GM23338 (cell line): Measurements from ENCODE around the gene GARS1. TPM values are rescaled to one million over a fixed set of nuclear protein-coding genes. Genes with fewer than 3 reads are reported as not detected.

Experiments
- ATAC-seq: fragments of 200-7000 bp; cut with Tn5 transposase; 3 replicates; pipeline ENCODE4 v1.9.1; 2020
- DNase-seq: peaks from one replicate; pipeline ENCODE4 v3.0.0-alpha.2; 2015; ENCODE audit warnings: low spot score
- H2AFZ ChIP-seq: fragments of 200-600 bp; sonication (generic); 2 replicates; pipeline ENCODE4 v1.8.0; 2016; ENCODE audit warnings: antibody characterized with exemption, mild to moderate bottlenecking, moderate library complexity
- H3F3A ChIP-seq: fragments of 200-600 bp; sonication (generic); replicated peaks from 2 replicates; pipeline ENCODE4 v1.8.0; 2017; ENCODE audit warnings: antibody characterized with exemption, mixed run types, low read depth
- H3K27ac ChIP-seq: fragments of 200-600 bp; sonication (generic); 2 replicates; pipeline ENCODE4 v1.6.1; 2016; ENCODE audit warnings: low read depth
- H3K27me3 ChIP-seq: fragments of 200-600 bp; sonication (generic); 2 replicates; pipeline ENCODE4 v1.8.0; 2016; ENCODE audit warnings: mild to moderate bottlenecking, mixed run types, moderate library complexity; ENCODE audit not compliant: insufficient read depth
- H3K36me3 ChIP-seq: fragments of 200-600 bp; sonication (generic); 2 replicates; pipeline ENCODE4 v1.8.0; 2016; ENCODE audit warnings: mild to moderate bottlenecking; ENCODE audit not compliant: insufficient read depth
- H3K4me1 ChIP-seq: fragments of 200-600 bp; sonication (generic); 2 replicates; pipeline ENCODE4 v1.8.0; 2016; ENCODE audit warnings: mild to moderate bottlenecking, moderate library complexity; ENCODE audit not compliant: insufficient read depth
- H3K4me2 ChIP-seq: fragments of 200-600 bp; sonication (generic); 2 replicates; pipeline ENCODE4 v1.7.1; 2017; ENCODE audit warnings: mixed run types
- H3K4me3 ChIP-seq: fragments of 200-600 bp; sonication (generic); 2 replicates; pipeline ENCODE4 v1.6.1; 2016; ENCODE audit warnings: mixed run types
- H3K79me2 ChIP-seq: fragments of 200-600 bp; sonication (generic); replicated peaks from 2 replicates; pipeline ENCODE4 v1.8.0; 2017; ENCODE audit warnings: mild to moderate bottlenecking; ENCODE audit not compliant: insufficient read depth
- H3K9me2 ChIP-seq: fragments of 200-600 bp; sonication (generic); 2 replicates; pipeline ENCODE4 v1.8.0; 2017; ENCODE audit not compliant: insufficient read depth
- H4K20me1 ChIP-seq: fragments of 200-600 bp; sonication (generic); replicated peaks from 2 replicates; pipeline ENCODE4 v1.8.0; 2017; ENCODE audit warnings: mild to moderate bottlenecking; ENCODE audit not compliant: insufficient read depth
- H3K27ac Mint-ChIP-seq: 2 replicates; pipeline ENCODE4 v1.8.0; 2020; ENCODE audit warnings: inconsistent platforms, mild to moderate bottlenecking, moderate library complexity, mixed read lengths
- H3K27me3 Mint-ChIP-seq: 3 replicates; pipeline ENCODE4 v1.8.0; 2022; ENCODE audit warnings: low read depth, mild to moderate bottlenecking, moderate library complexity, mixed read lengths, inconsistent platforms; ENCODE audit not compliant: insufficient read depth, poor library complexity
- H3K36me3 Mint-ChIP-seq: 3 replicates; pipeline ENCODE4 v1.8.0; 2021; ENCODE audit warnings: low read depth, mild to moderate bottlenecking, inconsistent platforms, moderate library complexity, mixed read lengths
- H3K4me1 Mint-ChIP-seq: 3 replicates; pipeline ENCODE4 v1.8.0; 2020; ENCODE audit warnings: mild to moderate bottlenecking, inconsistent platforms, mixed read lengths
- H3K4me3 Mint-ChIP-seq: 3 replicates; pipeline ENCODE4 v1.8.0; 2021; ENCODE audit warnings: moderate library complexity, mild to moderate bottlenecking, inconsistent platforms, mixed read lengths
- H3K9me3 Mint-ChIP-seq: 3 replicates; pipeline ENCODE4 v1.8.0; 2020; ENCODE audit warnings: moderate library complexity, mild to moderate bottlenecking, inconsistent platforms, mixed read lengths
- CTCF ChIP-seq, 2 experiments: fragments of 200-600 bp in 1 of 2; sonication (generic) in 1 of 2; conservative IDR thresholded peaks; 2 replicates each; pipeline versions ENCODE4 v1.5.1 to v1.6.1; 2016 to 2017; ENCODE audit warnings: antibody characterized with exemption in 2 of 2, low read depth in 2 of 2, mild to moderate bottlenecking in 2 of 2, moderate library complexity in 1 of 2
- EZH2 ChIP-seq: fragments of 200-600 bp; sonication (generic); IDR thresholded peaks from one replicate; pipeline ENCODE4 v1.8.0; 2017; ENCODE audit warnings: antibody characterized with exemption, mild to moderate bottlenecking, low read depth; ENCODE audit not compliant: unreplicated experiment
- EZH2phosphoT487 ChIP-seq: fragments of 200-600 bp; sonication (generic); IDR thresholded peaks from one replicate; pipeline ENCODE4 v1.8.1; 2018; ENCODE audit warnings: antibody characterized with exemption; ENCODE audit not compliant: unreplicated experiment
- JUNB ChIP-seq: IDR thresholded peaks from one replicate; pipeline ENCODE4 v1.6.1; 2016; ENCODE audit warnings: antibody characterized with exemption; ENCODE audit not compliant: unreplicated experiment
- POLR2AphosphoS5 ChIP-seq: IDR thresholded peaks from 2 replicates; pipeline ENCODE4 v1.6.1; 2016; ENCODE audit warnings: antibody characterized with exemption, low read depth
- STAT1 ChIP-seq: IDR thresholded peaks from one replicate; pipeline ENCODE4 v1.6.1; 2016; ENCODE audit warnings: antibody characterized with exemption; ENCODE audit not compliant: unreplicated experiment
- ZNF331 ChIP-seq: fragments of 250-450 bp; sonication (Bioruptor Pico); IDR thresholded peaks from 2 replicates; pipeline ENCODE4 v1.5.0; 2020; ENCODE audit warnings: low read depth, mild to moderate bottlenecking, moderate library complexity
- polyA plus RNA-seq: library from polyadenylated mRNA; unstranded; fragments of >200 nt; fragmentation: Nextera tagmentation; extraction: Ambion mirVana; gene quantifications from 2 replicates; pipeline ENCODE4 v1.2.1, GENCODE V29; 2016
- total RNA-seq: library from RNA; depleted of rRNA; stranded (reverse); fragments of >200 nt; shearing (Covaris generic); gene quantifications from 2 replicates; pipeline ENCODE4 v1.2.3, GENCODE V29; 2014

The GARS1 gene
- total and polyA plus RNA-seq, 2 experiments from 2014 or later, result 207 to 241 TPM

GRCh38 chr7:30652698-30653641 is 58.3 kb downstream of the GARS1 start:
- TF ChIP-seq CTCF (conservative IDR thresholded peaks at IDR 0.05; ENCODE audit: low read depth in 2 of 2) (no peak), EZH2phosphoT487 (no peak), ZNF331 (CRISPR knock-in tag) (no peak), POLR2AphosphoS5 (no peak), EZH2 (no peak), STAT1 (no peak)

GRCh38 chr7:30654296-30655090 is 59.8 kb downstream of the GARS1 start:
- Histone ChIP-seq H3K27me3 (no peaks in the 10 kb centered on the region), H3K27ac (no peak overlapping the region), H3K79me2 (no peaks in the 10 kb centered on the region), H2AFZ (no peak overlapping the region), H3K36me3 (no peaks in the 10 kb centered on the region), H3F3A (no peaks in the 10 kb centered on the region), H3K4me1 (no peaks in the 10 kb centered on the region), H3K9me2 (0 out of 2 replicates have a peak, but pooled peaks cover 5% of the 10 kb centered on the region), H3K4me2 (no peak overlapping the region), H3K4me3 (no peak overlapping the region), H4K20me1 (0 out of 2 replicates have a peak, but pooled peaks cover 4% of the 10 kb centered on the region)
- Mint-ChIP-seq H3K9me3 (no peaks in the 10 kb centered on the region), H3K27ac (no peak overlapping the region), H3K4me3 (no peak overlapping the region), H3K4me1 (peaks cover 5% of the 10 kb centered on the region), H3K36me3 (no peaks in the 10 kb centered on the region; the same call in 2 of the 3 replicates), H3K27me3 (peaks cover 9% of the 10 kb centered on the region)
- no peak for ATAC-seq
- no peak for DNase-seq
- TF ChIP-seq ZNF331 (CRISPR knock-in tag) (no peak), EZH2phosphoT487 (no peak), JUNB (no peak), CTCF (conservative IDR thresholded peaks at IDR 0.05; ENCODE audit: low read depth in 2 of 2) (no peak)

More at GRCh38 chr7:30652698-30653641, 58.3 kb downstream of the GARS1 start:
- H3F3A ChIP-seq, result no peaks in the 10 kb centered on the region
- no peaks in the 10 kb centered on the region for H3K4me1 ChIP-seq
- Mint-ChIP-seq H3K27ac (no peak overlapping the region), H3K4me3 (no peak overlapping the region), H3K27me3 (peaks cover 13% of the 10 kb centered on the region), H3K9me3 (no peaks in the 10 kb centered on the region), H3K4me1 (peaks cover 5% of the 10 kb centered on the region), H3K36me3 (no peaks in the 10 kb centered on the region; the same call in 2 of the 3 replicates)
- 0 out of 2 replicates have a peak, but pooled peaks cover 4% of the 10 kb centered on the region for H4K20me1 ChIP-seq
- H2AFZ ChIP-seq, result no peak overlapping the region
- no peak overlapping the region for H3K4me3 ChIP-seq
- H3K27ac ChIP-seq, result no peak overlapping the region
- no peaks in the 10 kb centered on the region for H3K79me2 ChIP-seq
- ATAC-seq (no peak), DNase-seq (no peak)
- H3K9me2 ChIP-seq, result no peaks in the 10 kb centered on the region
- no peak overlapping the region for H3K4me2 ChIP-seq
- no peaks in the 10 kb centered on the region for H3K27me3 ChIP-seq
- no peaks in the 10 kb centered on the region for H3K36me3 ChIP-seq
